ENCODE results near the gene PAGE2B. TPM values are rescaled to one million over a fixed set of nuclear protein-coding genes. Genes with fewer than 3 reads are reported as not detected.

PAGE2B gene
- total RNA-seq, 3 donors from 2014 or later, result not detected

DNA sequence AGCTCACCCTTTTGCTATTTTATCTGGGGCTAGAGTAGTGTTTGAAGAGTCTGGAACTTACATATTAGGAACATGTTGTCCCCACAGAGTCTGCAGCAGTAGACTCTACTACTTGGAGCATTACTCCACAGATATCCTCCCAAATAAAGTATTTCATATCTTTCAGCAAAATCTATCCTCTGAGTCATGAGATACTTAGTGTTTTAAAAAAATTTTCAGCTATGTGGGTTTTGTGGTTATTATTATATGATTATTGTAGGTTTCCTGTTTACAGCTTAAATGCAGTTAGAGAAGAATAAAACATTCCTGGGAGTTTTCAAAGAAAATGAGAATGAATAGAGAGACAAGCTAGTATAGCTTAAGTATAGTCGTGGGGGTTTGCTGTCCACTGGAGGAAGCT lies 44.9 kb downstream of the PAGE2B start:
- H3K4me3 ChIP-seq, result no peak overlapping the region
- H3K4me1 ChIP-seq, result no peaks in the 10 kb centered on the region
- H3K27me3 ChIP-seq, result peaks cover 0 to 58% of the 10 kb centered on the region in 2 donors
- intact Hi-C loops (cut with DNase I; ENCODE audit: low total_unique reads), result no loop called here
- no peaks in the 10 kb centered on the region for H3K36me3 ChIP-seq
- TF ChIP-seq, protein P1, sequence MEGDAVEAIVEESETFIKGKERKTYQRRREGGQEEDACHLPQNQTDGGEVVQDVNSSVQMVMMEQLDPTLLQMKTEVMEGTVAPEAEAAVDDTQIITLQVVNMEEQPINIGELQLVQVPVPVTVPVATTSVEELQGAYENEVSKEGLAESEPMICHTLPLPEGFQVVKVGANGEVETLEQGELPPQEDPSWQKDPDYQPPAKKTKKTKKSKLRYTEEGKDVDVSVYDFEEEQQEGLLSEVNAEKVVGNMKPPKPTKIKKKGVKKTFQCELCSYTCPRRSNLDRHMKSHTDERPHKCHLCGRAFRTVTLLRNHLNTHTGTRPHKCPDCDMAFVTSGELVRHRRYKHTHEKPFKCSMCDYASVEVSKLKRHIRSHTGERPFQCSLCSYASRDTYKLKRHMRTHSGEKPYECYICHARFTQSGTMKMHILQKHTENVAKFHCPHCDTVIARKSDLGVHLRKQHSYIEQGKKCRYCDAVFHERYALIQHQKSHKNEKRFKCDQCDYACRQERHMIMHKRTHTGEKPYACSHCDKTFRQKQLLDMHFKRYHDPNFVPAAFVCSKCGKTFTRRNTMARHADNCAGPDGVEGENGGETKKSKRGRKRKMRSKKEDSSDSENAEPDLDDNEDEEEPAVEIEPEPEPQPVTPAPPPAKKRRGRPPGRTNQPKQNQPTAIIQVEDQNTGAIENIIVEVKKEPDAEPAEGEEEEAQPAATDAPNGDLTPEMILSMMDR (IDR thresholded peaks at IDR 0.05), result no peak
- TF ChIP-seq POLR2AphosphoS5 (IDR thresholded peaks at IDR 0.05) (no peak), POLR2A (IDR thresholded peaks at IDR 0.05) (no peak)
- H3K27ac ChIP-seq, result no peak overlapping the region
- no peak for DNase-seq (ENCODE audit: low spot score in 2 of 2)
- no peaks in the 10 kb centered on the region for H3K9me3 ChIP-seq

DNA sequence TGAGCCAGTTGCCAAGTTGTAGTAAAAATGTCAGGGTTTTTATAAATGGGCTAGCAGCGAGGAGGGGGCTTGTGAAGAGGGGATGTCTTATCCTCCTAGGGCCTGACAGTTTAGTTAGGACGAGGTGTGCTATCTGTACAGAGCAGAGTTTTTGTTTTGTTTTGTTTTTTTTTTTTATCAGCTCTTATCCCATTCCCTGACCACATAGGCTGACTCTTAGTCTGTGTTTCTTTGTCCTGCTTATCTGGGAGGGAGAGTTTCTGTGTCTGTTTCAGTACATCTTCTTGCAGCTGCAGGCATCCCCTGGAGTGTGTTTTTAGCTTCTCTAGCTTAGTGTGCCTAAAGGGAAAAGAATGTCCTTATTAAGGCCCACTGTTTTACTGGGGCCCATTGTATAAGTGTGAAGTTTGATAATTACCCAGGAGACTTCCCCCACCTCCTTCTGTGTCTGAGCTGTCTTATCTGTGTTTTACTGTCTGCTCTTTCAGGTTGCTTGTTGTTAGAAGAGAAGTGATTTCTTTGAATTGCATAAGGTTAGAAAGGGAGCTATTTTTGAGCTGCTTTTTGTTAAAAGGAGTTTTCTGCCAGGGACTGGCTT lies 46.0 kb downstream of the PAGE2B start:
- H3K27ac ChIP-seq, result no peak overlapping the region
- H3K27me3 ChIP-seq, result peaks cover 0 to 49% of the 10 kb centered on the region in 2 donors
- H3K4me1 ChIP-seq, result no peaks in the 10 kb centered on the region
- H3K4me3 ChIP-seq, result no peak overlapping the region
- TF ChIP-seq POLR2A (IDR thresholded peaks at IDR 0.05) (no peak), POLR2AphosphoS5 (IDR thresholded peaks at IDR 0.05) (no peak)
- TF ChIP-seq, protein P1 (IDR thresholded peaks at IDR 0.05), result no peak
- H3K36me3 ChIP-seq, result no peaks in the 10 kb centered on the region
- DNase-seq (ENCODE audit: low spot score in 2 of 2), result no peak
- intact Hi-C loops (cut with DNase I; ENCODE audit: low total_unique reads), result no loop called here
- H3K9me3 ChIP-seq, result no peaks in the 10 kb centered on the region

DNA sequence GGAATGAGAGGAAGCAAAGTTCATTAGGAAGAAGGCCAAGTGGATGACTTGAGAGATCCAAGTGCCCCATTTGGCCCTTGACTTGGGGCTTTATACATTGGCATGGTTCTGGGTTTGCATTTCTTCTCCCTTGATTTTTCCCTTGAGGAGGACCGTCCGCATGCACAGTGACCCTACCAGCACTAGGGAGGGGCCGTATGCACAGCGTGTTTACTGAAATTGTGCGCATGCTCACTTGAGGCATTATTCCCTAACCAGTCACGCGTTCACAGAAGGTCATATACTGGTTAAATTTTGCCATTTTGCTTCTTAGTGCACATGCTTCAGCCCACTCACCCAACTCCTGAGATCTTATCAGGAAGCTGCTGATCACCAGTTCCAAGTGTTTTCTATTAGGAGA lies 49.1 kb downstream of the PAGE2B start:
- H3K4me3 ChIP-seq, result no peak overlapping the region
- peaks cover 0 to 50% of the 10 kb centered on the region in 2 donors for H3K27me3 ChIP-seq
- H3K27ac ChIP-seq, result no peak overlapping the region
- intact Hi-C loops (cut with DNase I; ENCODE audit: low total_unique reads), result no loop called here
- H3K9me3 ChIP-seq, result no peaks in the 10 kb centered on the region
- TF ChIP-seq POLR2AphosphoS5 (IDR thresholded peaks at IDR 0.05), result no peak
- TF ChIP-seq, protein P1 (IDR thresholded peaks at IDR 0.05), result no peak
- TF ChIP-seq POLR2A (IDR thresholded peaks at IDR 0.05), result no peak
- DNase-seq (ENCODE audit: low spot score in 2 of 2), result no peak
- no peaks in the 10 kb centered on the region for H3K4me1 ChIP-seq
- no peaks in the 10 kb centered on the region for H3K36me3 ChIP-seq

DNA sequence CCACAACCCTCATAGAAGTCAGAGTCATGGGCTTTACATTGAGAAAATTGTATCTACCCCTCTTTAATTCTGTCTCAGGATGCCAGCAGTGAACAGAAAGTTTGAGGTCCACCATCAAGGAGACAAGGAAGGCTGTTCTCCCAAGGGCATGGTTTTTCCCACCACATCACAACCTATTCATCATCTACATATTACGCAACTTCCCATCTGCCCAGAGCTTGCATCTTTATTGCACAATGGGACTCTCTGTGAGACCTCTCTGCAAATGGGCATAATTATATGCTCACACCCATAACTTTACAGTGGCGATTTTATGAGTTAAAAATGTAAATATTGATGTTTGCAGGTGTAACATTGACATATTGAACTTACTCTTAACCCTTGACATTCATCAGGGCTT lies 52.9 kb downstream of the PAGE2B start:
- no peak for DNase-seq (ENCODE audit: low spot score in 2 of 2)

More for the DNA sequence above, 52.9 kb downstream of the PAGE2B start:
- Histone ChIP-seq H3K36me3 (no peaks in the 10 kb centered on the region), H3K27me3 (peaks cover 0 to 54% of the 10 kb centered on the region in 2 donors), H3K4me1 (no peaks in the 10 kb centered on the region), H3K4me3 (no peak overlapping the region), H3K27ac (no peak overlapping the region), H3K9me3 (no peaks in the 10 kb centered on the region)
- TF ChIP-seq POLR2AphosphoS5 (IDR thresholded peaks at IDR 0.05) (no peak), POLR2A (IDR thresholded peaks at IDR 0.05) (no peak)
- TF ChIP-seq, protein P1 (IDR thresholded peaks at IDR 0.05), result no peak
- intact Hi-C loops (cut with DNase I; ENCODE audit: low total_unique reads), result no loop called here

Other genes with a start within 250 kb of the PAGE2B start
- gene TRO, start 154.2 kb upstream of the PAGE2B start, total RNA-seq, result 10 to 100 TPM in 2 of 3 donors, 1 to 10 TPM in 1; 5.0 to 22.0 (median 14.8) TPM
- 10 to 100 TPM in 1 of 3 donors, 1 to 10 TPM in 2; 2.6 to 18.7 (median 3.1) TPM for gene PFKFB1, start 80.8 kb upstream of the PAGE2B start, total RNA-seq
- 10 to 100 TPM in 2 of 3 donors, 1 to 10 TPM in 1; 6.7 to 13.2 (median 10.8) TPM for gene APEX2, start 74.7 kb upstream of the PAGE2B start, total RNA-seq
- gene ALAS2, start 44.1 kb upstream of the PAGE2B start, total RNA-seq, result 1 to 10 TPM in 2 of 3 donors, not detected in 1; 1.1 to 1.3 TPM
- not detected for gene PAGE2, start 14.0 kb downstream of the PAGE2B start, total RNA-seq
- gene PAGE5, start 145.3 kb downstream of the PAGE2B start, total RNA-seq, result not detected
- gene PAGE3, start 189.9 kb downstream of the PAGE2B start, total RNA-seq, result not detected